K562 (cell line): Measurements from ENCODE around the gene TNFRSF6B. TPM values are rescaled to one million over a fixed set of nuclear protein-coding genes. Genes with fewer than 3 reads are reported as not detected.
A peak's percentile ranks its signal among the peaks of the same experiment; 100 is the strongest.

Experiments
- ESRRA ChIP-seq: fragments of 450-650 bp; IDR thresholded peaks from 2 replicates; pipeline ENCODE4 v1.6.1; 2014; ENCODE audit warnings: low read depth, mild to moderate bottlenecking, moderate library complexity, borderline replicate concordance
- FOXA3 ChIP-seq, 2 experiments: fragments of 450-650 bp in 1 of 2; sonication (generic) in 1 of 2; formaldehyde crosslinking; IDR thresholded peaks in 1 of 2; conservative IDR thresholded peaks in 1 of 2; 2 replicates each; pipeline versions ENCODE4 v1.4.0 to v1.8.0; 2020 to 2022; ENCODE audit warnings: mild to moderate bottlenecking in 2 of 2, missing genetic modification reagents in 1 of 2
- FOXM1 ChIP-seq, 2 experiments: fragments of 450-650 bp in 1 of 2; sonication (generic) in 1 of 2; formaldehyde crosslinking in 1 of 2; IDR thresholded peaks; 2 replicates each; pipeline versions ENCODE4 v1.6.1 to v1.9.0; 2017 to 2022; ENCODE audit warnings: low read depth in 2 of 2, mild to moderate bottlenecking in 2 of 2, missing genetic modification reagents in 1 of 2, moderate library complexity in 1 of 2
- MED1 ChIP-seq: sonication (generic); formaldehyde crosslinking; IDR thresholded peaks from 2 replicates; pipeline ENCODE4 v1.8.1; 2023; ENCODE audit warnings: missing genetic modification reagents, borderline replicate concordance
- MEF2A ChIP-seq: IDR thresholded peaks from 2 replicates; pipeline ENCODE4 v1.6.1; 2011; ENCODE audit warnings: low read depth, mild to moderate bottlenecking, low read length, moderate library complexity; ENCODE audit not compliant: control insufficient read depth
- NCOA6 ChIP-seq: fragments of 450-650 bp; IDR thresholded peaks from 2 replicates; pipeline ENCODE4 v1.6.1; 2017; ENCODE audit warnings: mild to moderate bottlenecking
- NR2C2 ChIP-seq, 2 experiments: fragments of 200-800 bp in 1 of 2; sonication (Bioruptor generic) in 1 of 2; sonication (generic) in 1 of 2; formaldehyde crosslinking in 1 of 2; IDR thresholded peaks; 2 replicates each; pipeline versions ENCODE4 v1.6.1 to v1.8.0; 2016 to 2022; ENCODE audit warnings: mild to moderate bottlenecking in 1 of 2, missing compliant biosample characterization in 1 of 2, missing genetic modification characterization in 1 of 2, missing genetic modification reagents in 1 of 2
- NRF1 ChIP-seq, 2 experiments: fragments of 450-650 bp; IDR thresholded peaks in 1 of 2; conservative IDR thresholded peaks in 1 of 2; 2 replicates each; pipeline ENCODE4 v1.6.1; 2014; ENCODE audit warnings: mild to moderate bottlenecking in 2 of 2
- PHB ChIP-seq: fragments of 250-450 bp; sonication (Bioruptor Pico); IDR thresholded peaks from 2 replicates; pipeline ENCODE4 v1.5.0; 2021
- RBM17 ChIP-seq: fragments of 200-400 bp; formaldehyde crosslinking; IDR thresholded peaks from 2 replicates; pipeline ENCODE4 v1.6.1; 2017; ENCODE audit warnings: low read depth, mild to moderate bottlenecking, low read length, borderline replicate concordance
- RCOR1 ChIP-seq, 2 experiments: IDR thresholded peaks; 2 replicates each; pipeline ENCODE4 v1.6.1; 2012; ENCODE audit warnings: low read depth in 2 of 2, low read length in 2 of 2, borderline replicate concordance in 1 of 2, improper control_type of control experiment in 1 of 2
- SMARCE1 ChIP-seq: fragments of 450-650 bp; IDR thresholded peaks from 2 replicates; pipeline ENCODE4 v1.7.1; 2016; ENCODE audit warnings: mild to moderate bottlenecking
- STAG1 ChIP-seq: sonication (generic); formaldehyde crosslinking; IDR thresholded peaks from 2 replicates; pipeline ENCODE4 v1.5.0; 2020; ENCODE audit warnings: missing genetic modification reagents, borderline replicate concordance
- STAT5B ChIP-seq: fragments of 250-450 bp; sonication (Bioruptor Pico); IDR thresholded peaks from 2 replicates; pipeline ENCODE4 v1.8.0; 2021; ENCODE audit warnings: mild to moderate bottlenecking, inconsistent platforms
- TAF1 ChIP-seq: IDR thresholded peaks from 2 replicates; pipeline ENCODE4 v1.6.1; 2011; ENCODE audit warnings: mild to moderate bottlenecking, low read length, moderate library complexity; ENCODE audit not compliant: insufficient read depth, control insufficient read depth, severe bottlenecking; ENCODE audit errors: extremely low read depth
- ZBTB17 ChIP-seq: fragments of 450-650 bp; formaldehyde crosslinking; IDR thresholded peaks from 2 replicates; pipeline ENCODE4 v1.4.0; 2020; ENCODE audit warnings: mild to moderate bottlenecking
- ZNF232 ChIP-seq: sonication (generic); formaldehyde crosslinking; IDR thresholded peaks from 2 replicates; pipeline ENCODE4 v1.8.0; 2022; ENCODE audit warnings: mild to moderate bottlenecking, missing genetic modification reagents
- ZNF507 ChIP-seq: conservative IDR thresholded peaks from 2 replicates; pipeline ENCODE4 v1.6.1; 2017; ENCODE audit warnings: missing genetic modification characterization, missing compliant biosample characterization
- ZNF778 ChIP-seq: fragments of 450-650 bp; formaldehyde crosslinking; IDR thresholded peaks from 2 replicates; pipeline ENCODE4 v1.4.0; 2020; ENCODE audit warnings: mild to moderate bottlenecking, moderate library complexity
- polyA plus RNA-seq, 8 experiments: library from polyadenylated mRNA; depleted of rRNA in 4 of 8; stranded (reverse) in 5 of 8; unstranded in 3 of 8; fragments of >200 nt; fragmentation: Nextera tagmentation in 2 of 8; fragmentation: Illumina TruSeq in 1 of 8; extraction: Ambion mirVana in 2 of 8; extraction: Trizol in 1 of 8; gene quantifications; 2 replicates each; pipeline versions ENCODE4 v1.2.1 to v1.2.3, GENCODE V29; 2011 to 2014; ENCODE audit warnings: inconsistent platforms in 1 of 8, missing spikeins in 1 of 8
- total RNA-seq, 7 experiments: library from RNA; depleted of rRNA in 6 of 7; stranded (reverse); fragments of >200 nt in 6 of 7; fragmentation: Illumina TruSeq in 2 of 7; extraction: Trizol in 2 of 7; gene quantifications; 2 replicates each; pipeline versions ENCODE4 v1.2.1 to v1.2.3, GENCODE V29; 2011 to 2021; ENCODE audit warnings: low replicate concordance in 1 of 7
- TF ChIP-seq, protein P1 (sequence below): fragments of 250-450 bp; sonication (Bioruptor Pico); IDR thresholded peaks from 2 replicates; pipeline ENCODE4 v1.5.0; 2021; ENCODE audit warnings: mild to moderate bottlenecking, moderate library complexity
- TF ChIP-seq, protein P2 (sequence below): fragments of 450-650 bp; formaldehyde crosslinking; IDR thresholded peaks from 2 replicates; pipeline ENCODE4 v1.4.0; 2020; ENCODE audit warnings: mild to moderate bottlenecking, moderate library complexity

The TNFRSF6B gene
- total and polyA plus RNA-seq, 9 of the 15 experiments (the other 6 are each of a cell fraction or from before 2014, with no cell fraction given), result 0.10 to 3.5 (median 0.32) TPM; not detected in 6

- TF ChIP-seq, protein P1, sequence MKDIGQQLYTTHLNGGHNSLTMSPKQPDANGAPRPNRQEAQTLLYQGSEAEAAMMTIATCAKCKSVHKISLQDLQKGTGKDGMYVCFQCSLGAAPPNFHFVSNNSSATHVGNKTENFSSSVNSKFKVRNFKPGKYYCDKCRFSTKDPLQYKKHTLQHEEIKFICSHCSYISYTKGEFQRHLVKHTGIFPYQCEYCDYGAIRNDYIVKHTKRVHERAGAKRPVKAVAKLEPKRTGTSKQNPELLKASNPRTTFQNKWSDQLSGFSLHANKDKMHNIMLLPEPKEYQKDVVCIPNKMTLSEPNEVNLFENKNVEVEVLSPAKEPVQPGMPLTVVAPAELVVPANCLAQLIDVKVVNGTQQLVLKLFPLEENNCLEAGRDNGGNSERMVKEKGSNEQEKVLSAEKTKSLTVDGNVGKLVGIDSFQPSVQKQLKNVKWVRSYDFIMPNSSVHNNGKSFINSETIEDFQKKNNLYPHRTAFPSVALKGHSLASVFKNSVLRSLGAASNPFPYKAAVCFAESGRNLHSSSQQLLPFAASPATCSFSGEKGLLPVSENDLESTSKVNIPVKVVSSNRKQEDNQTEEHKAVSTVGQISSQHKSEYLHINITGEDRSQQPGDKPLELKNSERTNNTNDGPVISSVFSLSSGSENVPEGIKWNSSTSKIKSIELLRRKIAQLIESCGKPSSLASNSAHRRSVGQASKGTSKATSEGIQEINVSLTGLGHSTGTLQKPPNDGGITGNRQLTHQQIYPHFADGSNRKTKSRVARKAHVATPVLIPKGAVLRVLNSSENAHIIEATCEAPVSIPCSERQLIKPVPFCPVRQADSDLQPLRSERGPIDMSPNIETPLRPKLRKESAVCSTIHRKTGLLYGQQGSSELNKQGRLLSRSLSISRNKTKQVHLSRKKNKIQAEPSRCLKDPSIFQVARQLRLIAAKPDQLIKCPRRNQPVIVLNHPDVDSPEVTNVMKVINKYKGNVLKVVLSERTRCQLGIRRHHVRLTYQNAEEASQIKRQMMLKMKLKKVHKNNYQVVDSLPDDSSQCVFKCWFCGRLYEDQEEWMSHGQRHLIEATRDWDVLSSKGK, result no peak
- TF ChIP-seq NR2C2 (CRISPR knock-in tag; IDR thresholded peaks at IDR 0.05) (0 out of 2 replicates have a peak, but pooled peaks have one; percentile 24), NR2C2 (tag; IDR thresholded peaks at IDR 0.05) (no peak), PHB (CRISPR knock-in tag) (no peak), NCOA6 (no peak), RCOR1 (IDR thresholded peaks at IDR 0.05; ENCODE audit: borderline replicate concordance in 1 of 2, low read depth in 2 of 2, low read length in 2 of 2) (no peak), RBM17 (no peak), MEF2A (no peak), STAT5B (CRISPR knock-in tag) (no peak), ZNF778 (no peak), FOXA3 (CRISPR knock-in tag; conservative IDR thresholded peaks at IDR 0.05 in 1 of 2, IDR thresholded peaks at IDR 0.05 in 1 of 2) (peak in 1 of 2 experiments; percentile 45; a peak in 1 of 4 replicates), ZNF507 (tag) (no peak), MED1 (CRISPR knock-in tag) (peak; percentile 73; the same call in 1 of the 2 replicates), SMARCE1 (no peak), ZNF232 (CRISPR knock-in tag) (no peak), TAF1 (no peak), NRF1 (conservative IDR thresholded peaks at IDR 0.05 in 1 of 2, IDR thresholded peaks at IDR 0.05 in 1 of 2) (peak; percentile 66 to 75), ZBTB17 (CRISPR knock-in tag) (no peak), FOXM1 (IDR thresholded peaks at IDR 0.05; ENCODE audit: low read depth) (no peak), FOXM1 (CRISPR knock-in tag; IDR thresholded peaks at IDR 0.05; ENCODE audit: low read depth) (no peak), STAG1 (CRISPR knock-in tag) (0 out of 2 replicates have a peak, but pooled peaks have one; percentile 21), ESRRA (no peak)
- TF ChIP-seq, protein P2, sequence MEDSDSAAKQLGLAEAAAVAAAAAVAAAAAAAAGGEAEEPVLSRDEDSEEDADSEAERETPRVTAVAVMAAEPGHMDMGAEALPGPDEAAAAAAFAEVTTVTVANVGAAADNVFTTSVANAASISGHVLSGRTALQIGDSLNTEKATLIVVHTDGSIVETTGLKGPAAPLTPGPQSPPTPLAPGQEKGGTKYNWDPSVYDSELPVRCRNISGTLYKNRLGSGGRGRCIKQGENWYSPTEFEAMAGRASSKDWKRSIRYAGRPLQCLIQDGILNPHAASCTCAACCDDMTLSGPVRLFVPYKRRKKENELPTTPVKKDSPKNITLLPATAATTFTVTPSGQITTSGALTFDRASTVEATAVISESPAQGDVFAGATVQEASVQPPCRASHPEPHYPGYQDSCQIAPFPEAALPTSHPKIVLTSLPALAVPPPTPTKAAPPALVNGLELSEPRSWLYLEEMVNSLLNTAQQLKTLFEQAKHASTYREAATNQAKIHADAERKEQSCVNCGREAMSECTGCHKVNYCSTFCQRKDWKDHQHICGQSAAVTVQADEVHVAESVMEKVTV (CRISPR knock-in tag), result no peak
These were observed 12.1 kb downstream of the TNFRSF6B start (continued) for GRCh38 chr20:63708301-63709148.
